Esophagus muscularis mucosa (tissue), 4 donors: ENCODE measurements around the gene NLRC3. TPM values are rescaled to one million over a fixed set of nuclear protein-coding genes. Genes with fewer than 3 reads are reported as not detected.

Experiments used
- DNase-seq: peaks from one replicate; pipeline ENCODE4 v3.0.0-alpha.2; 2017; ENCODE audit errors: extremely low spot score
- H3K27ac ChIP-seq, 4 donors: fragments of 200-600 bp; sonication (generic); replicated peaks in 1 of 4; 1 replicate in 3 of 4; 2 replicates in 1 of 4; pipeline ENCODE4 v1.5.1; 2016 to 2019; ENCODE audit warnings: mild to moderate bottlenecking in 1 of 4
- H3K27me3 ChIP-seq, 4 donors: fragments of 200-600 bp; sonication (generic); one replicate each; pipeline versions ENCODE4 v1.5.1 to v1.6.0; 2016 to 2019
- H3K36me3 ChIP-seq, 4 donors: fragments of 200-600 bp; sonication (generic); one replicate each; pipeline ENCODE4 v1.5.1; 2016 to 2019
- H3K4me1 ChIP-seq, 4 donors: fragments of 200-600 bp; sonication (generic); one replicate each; pipeline ENCODE4 v1.5.1; 2016 to 2019
- H3K4me3 ChIP-seq, 4 donors: fragments of 200-600 bp; sonication (generic); 1 replicate in 2 of 4; 2 replicates in 2 of 4; pipeline ENCODE4 v1.5.1; 2016 to 2019; ENCODE audit warnings: mild to moderate bottlenecking in 4 of 4, moderate library complexity in 1 of 4
- H3K9me3 ChIP-seq, 4 donors: fragments of 200-600 bp; sonication (generic); 1 replicate in 3 of 4; 2 replicates in 1 of 4; pipeline ENCODE4 v1.5.1; 2016 to 2019
- CTCF ChIP-seq, 3 experiments: fragments of 200-600 bp in 2 of 3; fragments of 450-650 bp in 1 of 3; sonication (generic) in 2 of 3; IDR thresholded peaks; one replicate each; pipeline ENCODE4 v1.5.1; 2017 to 2019; ENCODE audit warnings: antibody characterized with exemption in 3 of 3, mild to moderate bottlenecking in 2 of 3, moderate library complexity in 1 of 3
- EP300 ChIP-seq: sonication (generic); formaldehyde crosslinking; IDR thresholded peaks from one replicate; pipeline ENCODE4 v1.6.1; 2017; ENCODE audit warnings: antibody characterized with exemption
- POLR2A ChIP-seq: fragments of 450-650 bp; IDR thresholded peaks from one replicate; pipeline ENCODE4 v1.6.1; 2017; ENCODE audit warnings: antibody characterized with exemption, moderate library complexity, mild to moderate bottlenecking, low read depth
- POLR2AphosphoS5 ChIP-seq, 2 donors: sonication (generic); formaldehyde crosslinking; IDR thresholded peaks; one replicate each; pipeline ENCODE4 v1.6.1; 2017; ENCODE audit warnings: antibody characterized with exemption in 2 of 2
- WGBS: methylation state at CpG from one replicate; pipeline ENCODE4 v1.1.5; 2018; 5-methylcytosine and 5-hydroxymethylcytosine counted together
- intact Hi-C: fragments of 100-400 bp; cut with DNase I; formaldehyde crosslinking; loops from one replicate; pipeline ENCODE4 v1.15.1; 2023
- total RNA-seq, 4 donors: library from RNA; depleted of rRNA; stranded (reverse); fragments of >200 nt; gene quantifications; one replicate each; pipeline versions ENCODE4 v1.1.0 to v1.2.1, GENCODE V29; 2016

The NLRC3 gene
- total RNA-seq, 4 donors from 2014 or later, result 0.57 to 2.5 (median 0.95) TPM

DNA sequence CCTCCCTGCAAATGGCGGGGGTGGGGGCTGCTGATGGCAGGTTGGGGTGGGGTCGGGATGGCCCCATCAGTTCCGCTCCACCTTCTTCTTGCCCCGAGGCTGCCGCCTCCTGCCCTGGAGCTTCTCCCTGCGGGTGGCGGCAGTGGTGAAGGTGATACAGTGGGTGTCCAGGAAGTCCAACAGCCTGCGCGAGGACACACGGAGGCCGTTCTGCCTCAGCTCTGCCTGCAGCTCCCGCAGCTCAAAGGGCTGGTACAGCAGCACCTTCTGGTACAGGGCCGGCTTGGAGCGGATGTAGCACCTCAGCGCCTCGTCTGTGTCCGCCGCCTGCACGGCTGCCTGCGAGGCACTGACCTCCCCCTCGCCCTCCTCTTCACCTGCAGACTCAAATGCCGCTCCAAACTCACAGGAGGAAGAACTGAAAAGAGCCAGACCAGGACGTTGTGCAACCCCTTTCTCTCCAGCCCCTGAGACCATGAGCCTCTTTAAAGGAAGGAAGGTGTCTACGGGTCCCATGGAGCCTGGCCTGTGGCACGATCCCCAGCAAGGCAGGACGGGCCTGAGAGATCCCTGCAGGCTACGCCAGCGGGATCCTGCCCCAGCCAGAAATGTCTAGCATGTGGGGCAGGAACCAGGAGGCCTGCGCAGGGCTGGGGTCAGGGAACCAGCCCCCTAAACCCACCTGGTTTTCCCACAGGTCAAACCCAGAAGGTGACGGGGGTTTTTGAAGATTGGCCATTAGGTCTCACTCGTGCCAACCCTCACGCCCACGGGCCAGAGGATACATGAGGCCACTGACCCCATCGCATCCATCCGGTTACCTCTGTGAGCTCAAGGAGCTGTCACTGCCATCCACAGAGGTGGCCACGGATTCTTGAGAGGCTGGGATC, 5.3 kb upstream of the NLRC3 start:
- Histone ChIP-seq H3K4me1 (peaks cover 0 to 14% (median 1%) of the 10 kb centered on the region in 4 donors), H3K27me3 (peaks cover 0 to 33% (median 12%) of the 10 kb centered on the region in 4 donors), H3K27ac (no peak overlapping the region), H3K4me3 (no peak overlapping the region), H3K9me3 (no peaks in the 10 kb centered on the region), H3K36me3 (peaks cover 8 to 39% (median 28%) of the 10 kb centered on the region in 4 donors)
- intact Hi-C loops, result no loop called here
- TF ChIP-seq EP300 (no peak), CTCF (IDR thresholded peaks at IDR 0.05) (no peak), POLR2A (no peak), POLR2AphosphoS5 (IDR thresholded peaks at IDR 0.05) (no peak)
- 89% methylated on average over 26 of the region's 36 CpGs for WGBS
- DNase-seq, result no peak

DNA sequence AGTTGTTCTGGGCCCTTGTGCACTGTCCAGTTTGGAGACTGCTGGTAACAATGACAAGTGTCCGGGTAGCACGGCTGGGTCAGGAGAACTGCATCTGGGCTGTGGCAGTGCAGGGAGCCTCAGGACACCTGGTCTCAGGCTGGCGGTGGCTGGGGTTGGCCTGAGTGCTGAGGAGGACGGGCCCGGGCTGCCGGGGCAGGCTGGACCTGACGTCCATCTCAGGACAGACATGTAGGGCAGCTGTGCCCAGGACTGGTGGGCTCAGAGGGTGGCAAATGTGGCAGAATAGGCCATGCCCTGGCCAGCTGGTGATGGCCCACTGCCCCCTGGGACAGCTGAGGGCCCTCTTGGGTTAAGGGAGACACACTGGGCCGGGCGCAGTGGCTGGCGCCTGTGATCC, 4.2 kb upstream of the NLRC3 start:
- no peak for TF ChIP-seq EP300
- no peak for TF ChIP-seq POLR2AphosphoS5 (IDR thresholded peaks at IDR 0.05)
- no peak for TF ChIP-seq POLR2A
- TF ChIP-seq CTCF (IDR thresholded peaks at IDR 0.05), result no peak

DNA sequence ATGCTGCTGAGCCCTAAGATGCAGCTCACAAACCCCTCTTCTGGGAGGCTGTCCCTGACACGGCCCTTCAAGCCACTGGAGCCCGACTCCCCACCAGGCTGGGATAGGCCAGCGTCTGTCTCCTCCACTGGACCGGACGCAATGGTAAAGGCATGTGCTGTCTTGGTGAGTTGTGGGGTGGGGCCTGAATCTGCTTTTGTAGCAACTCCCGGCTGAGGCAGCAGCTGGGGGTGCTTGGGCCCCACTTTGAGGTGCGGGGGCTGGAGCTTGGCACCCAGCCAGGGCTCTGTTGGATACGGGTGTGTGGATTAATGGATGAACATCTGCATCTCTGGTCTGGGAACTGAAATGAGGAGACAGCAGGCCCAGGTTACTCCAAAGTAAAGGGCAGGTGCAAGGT, 3.5 kb upstream of the NLRC3 start:
- H3K9me3 ChIP-seq, result no peaks in the 10 kb centered on the region
- TF ChIP-seq CTCF (IDR thresholded peaks at IDR 0.05) (no peak), POLR2AphosphoS5 (IDR thresholded peaks at IDR 0.05) (no peak), POLR2A (no peak), EP300 (no peak)
- H3K27ac ChIP-seq, result no peak overlapping the region
- no peak overlapping the region for H3K4me3 ChIP-seq
- DNase-seq, result no peak
- intact Hi-C loops, result no loop called here
- H3K27me3 ChIP-seq, result peaks cover 0 to 51% (median 12%) of the 10 kb centered on the region in 4 donors
- peaks cover 8 to 34% (median 26%) of the 10 kb centered on the region in 4 donors for H3K36me3 ChIP-seq
- H3K4me1 ChIP-seq, result peaks cover 0 to 14% (median 1%) of the 10 kb centered on the region in 4 donors
- 38% methylated on average over 8 of the region's 8 CpGs for WGBS

More for the DNA sequence above, 4.2 kb upstream of the NLRC3 start:
- Histone ChIP-seq H3K27ac (no peak overlapping the region), H3K4me1 (peaks cover 0 to 14% (median 1%) of the 10 kb centered on the region in 4 donors), H3K27me3 (peaks cover 0 to 45% (median 12%) of the 10 kb centered on the region in 4 donors), H3K4me3 (no peak overlapping the region), H3K36me3 (peaks cover 8 to 37% (median 26%) of the 10 kb centered on the region in 4 donors), H3K9me3 (no peaks in the 10 kb centered on the region)
- intact Hi-C loops, result no loop called here
- no peak for DNase-seq
- 81% methylated on average over 3 of the region's 10 CpGs for WGBS

- no peak for DNase-seq
- intact Hi-C loops, result no loop called here
- 62% methylated on average over 11 of the region's 11 CpGs for WGBS
Measured at GRCh38 chr16:3580251-3580651, 3.0 kb upstream of the NLRC3 start.

More at GRCh38 chr16:3580251-3580651, 3.0 kb upstream of the NLRC3 start:
- TF ChIP-seq POLR2AphosphoS5 (IDR thresholded peaks at IDR 0.05), result no peak
- TF ChIP-seq EP300, result no peak
- no peak for TF ChIP-seq POLR2A
- TF ChIP-seq CTCF (IDR thresholded peaks at IDR 0.05), result no peak
- peaks cover 0 to 51% (median 12%) of the 10 kb centered on the region in 4 donors for H3K27me3 ChIP-seq
- H3K36me3 ChIP-seq, result peaks cover 8 to 34% (median 26%) of the 10 kb centered on the region in 4 donors
- no peak overlapping the region for H3K4me3 ChIP-seq
- H3K9me3 ChIP-seq, result no peaks in the 10 kb centered on the region
- H3K27ac ChIP-seq, result no peak overlapping the region
- peaks cover 0 to 14% (median 1%) of the 10 kb centered on the region in 4 donors for H3K4me1 ChIP-seq
